IPS DF 6.9 (cell line): ENCODE measurements around the gene ZNF185.

Experiments used
- DNase-seq: peaks from one replicate; pipeline ENCODE4 v3.0.0-alpha.2; 2013; ENCODE audit warnings: low read depth, low spot score
- H3K27ac ChIP-seq: one replicate; pipeline ENCODE4 v1.5.1; 2013; ENCODE audit warnings: low read length, control low read depth
- H3K27me3 ChIP-seq: 2 replicates; pipeline ENCODE4 v1.6.1; 2013; ENCODE audit warnings: mild to moderate bottlenecking, low read length; ENCODE audit not compliant: control insufficient read depth, insufficient read depth
- H3K36me3 ChIP-seq: 2 replicates; pipeline ENCODE4 v1.6.1; 2013; ENCODE audit warnings: low read length; ENCODE audit not compliant: control insufficient read depth, insufficient read depth
- H3K4me1 ChIP-seq: 2 replicates; pipeline ENCODE4 v1.6.1; 2013; ENCODE audit warnings: low read length; ENCODE audit not compliant: control insufficient read depth, insufficient read depth
- H3K4me3 ChIP-seq: 2 replicates; pipeline ENCODE4 v1.5.1; 2013; ENCODE audit warnings: mild to moderate bottlenecking, low read length
- H3K9me3 ChIP-seq: 2 replicates; pipeline ENCODE4 v1.6.1; 2013; ENCODE audit warnings: low read length, inconsistent platforms; ENCODE audit not compliant: control insufficient read depth, insufficient read depth
- WGBS: extraction: QIAGEN DNeasy Blood & Tissue Kit; methylation state at CpG from one replicate; pipeline ENCODE4 v1.1.7; 2013; ENCODE audit warnings: mixed read lengths, missing lambda C conversion rate; ENCODE audit not compliant: insufficient read length, insufficient coverage; 5-methylcytosine and 5-hydroxymethylcytosine counted together

Gene ZNF185

DNA sequence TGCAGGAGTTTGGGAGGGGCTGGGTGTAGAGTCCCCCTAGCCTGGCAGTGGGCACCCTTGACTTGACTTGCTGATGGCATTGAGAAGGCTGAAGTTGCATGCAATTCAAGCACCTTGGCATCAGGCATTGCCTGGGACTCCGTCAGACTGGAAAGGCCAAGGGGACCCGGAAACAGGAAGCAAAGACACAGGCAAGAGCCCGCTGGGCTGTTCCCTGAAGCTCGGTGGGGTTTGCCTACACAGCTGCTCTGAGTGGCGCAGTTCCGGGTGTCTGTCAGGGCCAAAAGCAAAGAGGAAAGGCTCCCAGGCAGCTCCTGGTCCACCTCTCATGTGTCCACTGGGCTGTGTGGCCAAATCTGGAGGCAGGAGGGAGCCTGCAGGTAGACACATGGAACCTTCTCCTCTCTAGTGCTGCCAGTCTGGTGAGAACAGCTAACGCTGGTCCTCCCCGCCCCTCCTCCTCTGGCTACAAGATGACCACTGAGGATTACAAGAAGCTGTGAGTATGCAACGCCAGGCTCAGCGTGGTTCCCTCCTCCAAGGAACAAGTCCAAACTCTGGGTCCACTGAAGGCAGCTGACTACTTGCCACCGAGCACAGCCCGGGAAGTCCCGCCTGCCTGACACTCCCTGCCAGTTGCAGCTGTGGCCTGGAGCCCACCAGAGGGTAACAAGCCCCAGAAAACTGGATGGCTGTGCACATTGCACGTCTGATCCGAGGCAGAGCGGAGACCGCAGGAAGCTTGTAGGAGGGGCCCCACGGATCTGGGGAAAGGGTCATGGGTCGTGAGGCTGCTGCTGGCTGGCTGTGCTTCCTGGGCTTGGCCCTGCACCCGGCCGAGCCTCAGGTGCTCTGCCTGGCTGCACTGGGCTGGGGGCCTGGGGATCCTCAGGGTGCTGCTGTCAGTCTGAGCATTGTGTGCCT is 20.1 kb downstream of the ZNF185 start:
- no CpG with 5 or more reads among the region's 21 CpGs for WGBS
- Histone ChIP-seq H3K27me3 (no peaks in the 10 kb centered on the region), H3K9me3 (no peaks in the 10 kb centered on the region), H3K36me3 (peaks cover 3% of the 10 kb centered on the region; the same call in 1 of the 2 replicates), H3K4me3 (no peak overlapping the region), H3K27ac (no peak overlapping the region), H3K4me1 (peaks cover 1% of the 10 kb centered on the region; the same call in 1 of the 2 replicates)
- DNase-seq: no peak

DNA sequence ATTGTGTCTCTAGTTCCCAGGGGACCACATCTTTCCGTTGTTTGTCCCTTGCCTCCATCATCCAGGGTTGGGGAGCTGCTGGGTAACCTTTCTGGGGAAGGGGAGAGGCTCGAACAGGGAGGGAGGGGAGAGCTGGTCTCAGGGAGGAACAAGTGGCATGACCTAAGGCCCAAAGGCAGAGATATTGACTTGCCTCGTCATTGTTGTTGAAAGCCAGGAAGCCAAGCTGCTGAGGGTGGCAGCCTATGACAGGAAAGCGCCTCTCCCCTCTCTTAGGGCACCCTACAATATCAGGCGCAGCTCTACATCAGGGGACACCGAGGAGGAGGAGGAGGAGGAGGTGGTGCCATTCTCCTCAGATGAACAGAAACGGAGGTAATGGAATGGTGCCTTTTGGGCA is 20.8 kb downstream of the ZNF185 start:
- peaks cover 1% of the 10 kb centered on the region; the same call in 1 of the 2 replicates for H3K4me1 ChIP-seq
- no CpG with 5 or more reads among the region's 7 CpGs for WGBS

DNA sequence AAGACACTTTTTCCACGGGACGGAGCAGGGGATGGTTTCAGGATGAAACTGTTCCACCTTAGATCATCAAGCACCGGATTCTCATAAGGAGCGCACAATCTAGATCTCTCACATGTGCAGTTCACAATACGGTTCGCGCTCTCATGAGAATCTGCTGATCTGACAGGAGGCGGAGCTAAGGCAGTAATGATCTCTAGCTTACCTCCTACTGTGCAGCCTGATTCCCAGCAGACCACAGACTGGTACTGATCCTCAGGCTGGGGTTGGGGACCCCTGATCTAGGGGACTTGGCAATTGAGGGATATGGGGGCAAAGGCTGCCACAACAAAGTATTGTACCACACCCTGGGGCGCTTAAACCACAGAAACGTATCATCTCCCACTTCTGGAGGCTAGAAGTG is 25.7 kb downstream of the ZNF185 start:
- no peak for DNase-seq
- H3K27me3 ChIP-seq: no peaks in the 10 kb centered on the region
- no CpG with 5 or more reads among the region's 10 CpGs for WGBS
- no peak overlapping the region for H3K4me3 ChIP-seq
- H3K36me3 ChIP-seq: peaks cover 3% of the 10 kb centered on the region; the same call in 1 of the 2 replicates
- H3K9me3 ChIP-seq: no peaks in the 10 kb centered on the region
- H3K27ac ChIP-seq: no peak overlapping the region
- H3K4me1 ChIP-seq: peaks cover 1% of the 10 kb centered on the region; the same call in 1 of the 2 replicates

More for the DNA sequence above, 20.8 kb downstream of the ZNF185 start:
- H3K27me3 ChIP-seq: no peaks in the 10 kb centered on the region
- no peak for DNase-seq
- no peak overlapping the region for H3K4me3 ChIP-seq
- H3K9me3 ChIP-seq: no peaks in the 10 kb centered on the region
- H3K27ac ChIP-seq: no peak overlapping the region
- H3K36me3 ChIP-seq: peaks cover 3% of the 10 kb centered on the region; the same call in 1 of the 2 replicates

DNA sequence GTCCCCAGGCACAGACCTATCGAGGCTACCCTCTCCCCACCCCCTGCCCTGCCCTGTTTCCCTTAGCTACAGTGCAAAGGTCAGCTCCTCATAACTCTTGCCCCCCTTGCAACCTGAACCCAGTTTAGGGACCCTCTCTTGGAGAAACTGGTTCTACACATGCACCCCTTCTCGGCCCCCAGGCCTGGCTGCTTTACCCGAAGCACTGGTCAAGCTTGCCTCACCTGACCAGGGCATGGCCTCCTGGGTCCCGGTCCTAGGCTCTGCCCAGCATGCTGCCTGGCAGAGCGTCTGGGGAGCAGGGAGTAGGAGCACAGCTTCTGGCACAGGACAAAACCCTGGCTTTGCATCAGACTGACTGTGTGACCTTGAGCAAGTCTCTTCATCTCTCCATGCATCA is 28.0 kb downstream of the ZNF185 start:
- Histone ChIP-seq H3K9me3 (no peaks in the 10 kb centered on the region), H3K4me3 (no peak overlapping the region), H3K27me3 (no peaks in the 10 kb centered on the region), H3K27ac (no peak overlapping the region), H3K36me3 (peaks cover 3% of the 10 kb centered on the region; the same call in 1 of the 2 replicates), H3K4me1 (peaks cover 1% of the 10 kb centered on the region; the same call in 1 of the 2 replicates)
- DNase-seq: no peak
- WGBS: no CpG with 5 or more reads among the region's 5 CpGs

DNA sequence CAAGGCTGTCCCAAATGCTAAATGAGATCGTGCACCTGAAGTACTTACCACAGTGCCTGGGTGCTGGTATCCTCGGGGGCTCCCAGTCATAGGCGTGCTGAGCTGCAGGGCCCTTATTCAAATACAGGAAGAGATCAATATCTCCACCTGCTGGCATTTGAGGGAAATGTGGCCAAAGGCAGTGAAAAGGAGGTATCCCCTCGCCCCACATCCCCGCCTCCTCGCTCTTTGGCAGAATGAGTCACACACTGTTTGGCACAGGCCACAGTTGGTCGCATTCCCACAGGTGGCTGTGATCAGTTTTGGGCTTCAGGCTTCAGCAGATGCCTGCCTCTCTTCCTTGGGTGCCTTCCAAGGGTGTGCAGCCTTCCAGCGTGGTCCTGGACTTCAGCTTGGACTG is 28.4 kb downstream of the ZNF185 start:
- no peak overlapping the region for H3K4me3 ChIP-seq
- H3K27me3 ChIP-seq: no peaks in the 10 kb centered on the region
- no peak for DNase-seq
- H3K9me3 ChIP-seq: no peaks in the 10 kb centered on the region
- peaks cover 1% of the 10 kb centered on the region; the same call in 1 of the 2 replicates for H3K4me1 ChIP-seq
- no CpG with 5 or more reads among the region's 8 CpGs for WGBS
- H3K27ac ChIP-seq: no peak overlapping the region
- peaks cover 3% of the 10 kb centered on the region; the same call in 1 of the 2 replicates for H3K36me3 ChIP-seq

DNA sequence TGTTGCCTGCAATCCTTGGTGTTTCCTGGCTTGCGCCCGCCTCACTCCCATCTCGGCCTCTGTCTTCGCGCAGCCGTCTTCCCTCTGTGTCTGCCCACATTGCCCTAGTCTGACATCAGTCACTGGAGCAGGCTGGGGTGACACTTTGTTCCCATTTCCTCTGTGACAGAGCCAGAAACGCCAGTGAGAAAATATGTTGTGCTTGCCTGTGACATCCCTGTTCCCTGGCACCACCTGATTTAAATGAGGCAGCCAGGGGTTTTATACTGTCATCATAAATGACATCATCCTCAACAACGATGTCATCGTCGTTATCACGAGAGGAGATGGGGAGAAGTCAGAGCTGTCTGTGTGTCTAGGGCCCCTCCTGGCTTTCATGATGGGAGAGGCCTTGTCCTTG is 29.1 kb downstream of the ZNF185 start:
- Histone ChIP-seq H3K4me1 (peaks cover 1% of the 10 kb centered on the region; the same call in 1 of the 2 replicates), H3K27me3 (no peaks in the 10 kb centered on the region), H3K36me3 (peaks cover 3% of the 10 kb centered on the region; the same call in 1 of the 2 replicates), H3K4me3 (no peak overlapping the region), H3K27ac (no peak overlapping the region), H3K9me3 (no peaks in the 10 kb centered on the region)
- DNase-seq: no peak
- WGBS: no CpG with 5 or more reads among the region's 11 CpGs

DNA sequence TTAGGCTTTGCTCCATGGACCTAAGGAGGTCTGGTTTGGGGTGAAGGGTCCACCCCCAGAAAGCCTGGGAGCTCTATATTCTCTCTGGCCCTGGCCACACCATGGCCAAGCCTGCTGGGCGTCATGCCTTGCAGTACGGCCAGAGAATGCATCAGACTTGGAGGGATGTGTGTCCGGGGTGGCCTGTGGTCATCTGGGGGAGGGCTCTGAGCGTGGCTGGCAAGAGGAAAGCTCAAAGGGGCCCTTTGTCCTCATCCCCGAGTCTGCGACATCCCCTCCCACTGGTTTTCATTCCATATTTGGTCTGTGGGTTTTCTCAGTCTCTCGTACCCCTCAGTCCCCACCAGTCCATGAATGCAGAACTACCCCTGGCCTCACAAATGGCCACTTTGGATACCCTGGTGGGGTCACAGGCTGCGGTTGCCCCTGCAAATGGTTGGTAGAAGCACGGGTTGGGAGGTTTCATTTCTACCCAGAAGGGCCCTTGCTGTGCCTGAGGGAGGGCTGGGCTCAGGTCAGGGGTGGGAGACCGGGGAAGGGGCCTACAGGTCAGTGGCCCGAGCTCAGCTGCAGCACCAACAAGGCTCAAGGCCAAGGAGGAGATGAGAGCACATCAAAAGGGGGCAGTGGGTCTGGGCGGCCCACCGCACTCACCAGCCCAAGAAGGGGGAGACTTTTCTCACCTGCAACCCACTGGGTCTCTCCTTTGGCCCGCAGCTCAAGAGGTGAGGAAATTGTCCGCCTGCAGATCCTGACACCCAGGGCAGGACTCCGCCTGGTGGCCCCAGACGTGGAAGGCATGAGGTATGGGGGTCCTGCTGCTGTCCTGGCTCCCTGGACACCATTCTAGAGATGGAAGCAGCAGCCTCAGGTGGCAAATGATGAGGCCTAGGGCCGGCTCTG is 30.2 kb downstream of the ZNF185 start:
- Histone ChIP-seq H3K36me3 (no peaks in the 10 kb centered on the region; the same call in 1 of the 2 replicates), H3K27ac (no peak overlapping the region), H3K4me1 (peaks cover 1% of the 10 kb centered on the region; the same call in 1 of the 2 replicates), H3K4me3 (no peak overlapping the region), H3K9me3 (no peaks in the 10 kb centered on the region), H3K27me3 (no peaks in the 10 kb centered on the region)
- no CpG with 5 or more reads among the region's 18 CpGs for WGBS
- DNase-seq: no peak

DNA sequence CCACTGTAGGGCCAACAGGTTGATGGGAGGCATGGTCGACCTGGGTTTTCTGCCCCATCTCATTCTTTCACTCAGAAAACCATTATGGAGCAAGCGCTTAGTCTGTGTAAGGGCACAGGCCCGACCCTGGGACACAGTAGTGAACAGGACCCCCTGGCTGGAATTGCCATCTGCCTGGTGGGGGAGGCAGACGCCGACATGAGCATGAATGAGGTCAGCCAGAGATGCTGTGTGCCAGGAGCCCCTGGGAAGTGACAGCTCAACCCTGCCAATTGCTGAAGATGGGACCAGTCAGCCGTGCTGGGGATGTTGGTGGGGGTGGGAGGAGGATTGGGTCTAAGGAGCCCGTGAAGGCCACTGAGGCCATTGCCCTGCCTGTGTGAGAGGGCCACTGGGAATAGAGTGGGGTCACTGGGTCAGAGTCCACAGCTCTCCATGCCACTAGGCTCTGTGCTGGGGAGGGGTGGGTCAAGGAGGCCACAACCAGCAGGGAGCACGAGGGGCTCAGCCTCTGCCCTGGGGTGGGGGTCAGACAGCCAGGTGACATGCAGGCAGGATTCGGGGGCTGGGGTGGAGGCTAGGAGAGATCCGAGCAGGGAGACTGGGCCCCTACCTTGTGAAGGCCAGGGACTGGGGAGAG is 31.0 kb downstream of the ZNF185 start:
- no peaks in the 10 kb centered on the region for H3K9me3 ChIP-seq
- no peak for DNase-seq
- H3K27me3 ChIP-seq: no peaks in the 10 kb centered on the region
- H3K27ac ChIP-seq: no peak overlapping the region
- no peak overlapping the region for H3K4me3 ChIP-seq
- no peaks in the 10 kb centered on the region; the same call in 1 of the 2 replicates for H3K36me3 ChIP-seq
- WGBS: no CpG with 5 or more reads among the region's 10 CpGs
- peaks cover 1% of the 10 kb centered on the region; the same call in 1 of the 2 replicates for H3K4me1 ChIP-seq

DNA sequence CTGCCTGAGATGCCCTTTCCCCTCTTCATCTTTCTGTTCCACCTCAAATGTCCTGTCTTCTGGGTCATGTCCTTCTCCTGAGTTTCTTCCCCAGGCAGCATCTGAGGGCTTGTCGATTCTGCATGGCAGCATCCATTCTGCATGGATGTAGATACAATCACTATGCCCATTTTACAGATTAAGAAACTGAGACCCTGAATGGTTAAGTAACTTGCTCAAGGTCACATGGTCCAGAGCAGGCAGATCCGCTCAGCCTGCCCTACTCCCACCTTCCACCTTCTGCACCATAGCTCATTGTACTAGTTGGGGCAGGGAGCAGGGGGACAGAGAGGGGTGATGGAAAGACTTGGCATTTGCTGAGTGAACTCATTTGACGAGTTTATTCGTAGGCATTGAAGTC is 32.0 kb downstream of the ZNF185 start:
- WGBS: 100% methylated on average over 1 of the region's 4 CpGs
- DNase-seq: no peak

More for the DNA sequence above, 32.0 kb downstream of the ZNF185 start:
- no peak overlapping the region for H3K27ac ChIP-seq
- no peaks in the 10 kb centered on the region for H3K9me3 ChIP-seq
- H3K36me3 ChIP-seq: no peaks in the 10 kb centered on the region; the same call in 1 of the 2 replicates
- H3K27me3 ChIP-seq: no peaks in the 10 kb centered on the region
- no peak overlapping the region for H3K4me3 ChIP-seq
- peaks cover 1% of the 10 kb centered on the region; the same call in 1 of the 2 replicates for H3K4me1 ChIP-seq
